Measurements from ENCODE around the gene ERBB4. TPM values are rescaled to one million over a fixed set of nuclear protein-coding genes. Genes with fewer than 3 reads are reported as not detected.

ERBB4 gene
- total and polyA plus RNA-seq, 10 of the 15 experiments (the other 5 are each of a cell fraction or from before 2014, with no cell fraction given) = under 0.01 to 0.23 (median 0.01) TPM; not detected in 4

- no peaks in the 10 kb centered on the region for H3K27me3 ChIP-seq (replicated peaks in 1 of 2; ENCODE audit: control insufficient read depth in 2 of 2, insufficient read depth in 2 of 2, low read length in 1 of 2)
- H2AFZ ChIP-seq (ENCODE audit: control insufficient read depth, low read depth, low read length) = no peak overlapping the region
- peaks cover 5% of the 10 kb centered on the region; the same call in 1 of the 2 replicates for H3K4me1 ChIP-seq (ENCODE audit: control insufficient read depth, insufficient read depth, low read length)
- H3K36me3 ChIP-seq (ENCODE audit: control insufficient read depth in 2 of 2, insufficient read depth in 2 of 2, low read length in 1 of 2) = no peaks in the 10 kb centered on the region
- H3K9ac ChIP-seq (ENCODE audit: control insufficient read depth, insufficient read depth, low read length) = no peak overlapping the region
- in situ Hi-C loops (cut with MboI) = no loop called here
- no peak for ATAC-seq
- TF ChIP-seq ATF7 (IDR thresholded peaks at IDR 0.05; ENCODE audit: low read depth) = no peak
- TF ChIP-seq SUZ12 (IDR thresholded peaks at IDR 0.05; ENCODE audit: unreplicated experiment) = no peak
- TF ChIP-seq BMI1 (IDR thresholded peaks at IDR 0.05; ENCODE audit: borderline replicate concordance) = no peak
- TF ChIP-seq PKNOX1 (IDR thresholded peaks at IDR 0.05) = no peak
- TF ChIP-seq, protein P1, sequence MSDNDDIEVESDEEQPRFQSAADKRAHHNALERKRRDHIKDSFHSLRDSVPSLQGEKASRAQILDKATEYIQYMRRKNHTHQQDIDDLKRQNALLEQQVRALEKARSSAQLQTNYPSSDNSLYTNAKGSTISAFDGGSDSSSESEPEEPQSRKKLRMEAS (IDR thresholded peaks at IDR 0.05; ENCODE audit: low read depth, low read length) = no peak
- TF ChIP-seq IKZF1 (conservative IDR thresholded peaks at IDR 0.05) = no peak
- TF ChIP-seq CBX3 (IDR thresholded peaks at IDR 0.05; ENCODE audit: borderline replicate concordance, low read depth) = no peak
- TF ChIP-seq, protein P2, sequence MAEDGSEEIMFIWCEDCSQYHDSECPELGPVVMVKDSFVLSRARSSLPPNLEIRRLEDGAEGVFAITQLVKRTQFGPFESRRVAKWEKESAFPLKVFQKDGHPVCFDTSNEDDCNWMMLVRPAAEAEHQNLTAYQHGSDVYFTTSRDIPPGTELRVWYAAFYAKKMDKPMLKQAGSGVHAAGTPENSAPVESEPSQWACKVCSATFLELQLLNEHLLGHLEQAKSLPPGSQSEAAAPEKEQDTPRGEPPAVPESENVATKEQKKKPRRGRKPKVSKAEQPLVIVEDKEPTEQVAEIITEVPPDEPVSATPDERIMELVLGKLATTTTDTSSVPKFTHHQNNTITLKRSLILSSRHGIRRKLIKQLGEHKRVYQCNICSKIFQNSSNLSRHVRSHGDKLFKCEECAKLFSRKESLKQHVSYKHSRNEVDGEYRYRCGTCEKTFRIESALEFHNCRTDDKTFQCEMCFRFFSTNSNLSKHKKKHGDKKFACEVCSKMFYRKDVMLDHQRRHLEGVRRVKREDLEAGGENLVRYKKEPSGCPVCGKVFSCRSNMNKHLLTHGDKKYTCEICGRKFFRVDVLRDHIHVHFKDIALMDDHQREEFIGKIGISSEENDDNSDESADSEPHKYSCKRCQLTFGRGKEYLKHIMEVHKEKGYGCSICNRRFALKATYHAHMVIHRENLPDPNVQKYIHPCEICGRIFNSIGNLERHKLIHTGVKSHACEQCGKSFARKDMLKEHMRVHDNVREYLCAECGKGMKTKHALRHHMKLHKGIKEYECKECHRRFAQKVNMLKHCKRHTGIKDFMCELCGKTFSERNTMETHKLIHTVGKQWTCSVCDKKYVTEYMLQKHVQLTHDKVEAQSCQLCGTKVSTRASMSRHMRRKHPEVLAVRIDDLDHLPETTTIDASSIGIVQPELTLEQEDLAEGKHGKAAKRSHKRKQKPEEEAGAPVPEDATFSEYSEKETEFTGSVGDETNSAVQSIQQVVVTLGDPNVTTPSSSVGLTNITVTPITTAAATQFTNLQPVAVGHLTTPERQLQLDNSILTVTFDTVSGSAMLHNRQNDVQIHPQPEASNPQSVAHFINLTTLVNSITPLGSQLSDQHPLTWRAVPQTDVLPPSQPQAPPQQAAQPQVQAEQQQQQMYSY (CRISPR knock-in tag; IDR thresholded peaks at IDR 0.05) = no peak
- no peak overlapping the region for H3K4me3 ChIP-seq
- H3K79me2 ChIP-seq (ENCODE audit: control insufficient read depth, insufficient read depth, low read length) = no peaks in the 10 kb centered on the region
- DNase-seq (ENCODE audit: low read depth, low spot score) = no peak
- WGBS (ENCODE audit: insufficient coverage, insufficient replicate concordance, low lambda C conversion rate, missing lambda C conversion rate) = 2% methylated on average over 3 of the region's 3 CpGs
- no peaks in the 10 kb centered on the region for H3K9me3 ChIP-seq (replicated peaks; ENCODE audit: control insufficient read depth, insufficient read depth, low read length)
- ChIA-PET POLR2A (no interaction called here), CTCF (no interaction called here), SMC1A (ENCODE audit: uncharacterized antibody, unreplicated experiment) (no interaction called here), RAD21 (ENCODE audit: unreplicated experiment) (no interaction called here)
- no TSS peak for BruUV-seq (replicated peaks)
- intact Hi-C loops (cut with micrococcal nuclease; ENCODE audit: unreplicated experiment) = no loop called here
- no peaks in the 10 kb centered on the region for H4K20me1 ChIP-seq (ENCODE audit: control insufficient read depth, insufficient read depth)
- H3K27ac ChIP-seq (ENCODE audit: control insufficient read depth, insufficient read depth) = no peak overlapping the region
- H3K4me2 ChIP-seq (ENCODE audit: control insufficient read depth, insufficient read depth) = no peak overlapping the region
- no peak for FAIRE-seq
Observed at GRCh38 chr2:211868996-211869533, 669.5 kb downstream of the ERBB4 start.
